OCI-LY3 (cell line): ENCODE results near the gene TBATA.

Experiments used
- H2AFZ ChIP-seq: fragments of 200-600, 300-600 bp; shearing (Covaris generic); 2 replicates; pipeline ENCODE4 v1.6.0; 2014; ENCODE audit warnings: antibody characterized with exemption, low read depth, low read length
- H3K27ac ChIP-seq: fragments of 200-600, 300-600 bp; sonication (generic); 2 replicates; pipeline ENCODE4 v1.5.1; 2014; ENCODE audit warnings: mild to moderate bottlenecking, low read length, moderate library complexity, mixed read lengths
- H3K27me3 ChIP-seq: fragments of 200-600, 300-600 bp; sonication (generic); 2 replicates; pipeline ENCODE4 v1.6.1; 2014; ENCODE audit warnings: low read depth, low read length, mixed read lengths
- H3K36me3 ChIP-seq: fragments of 200-600, 300-600 bp; sonication (generic); replicated peaks from 2 replicates; pipeline ENCODE3; 2014; ENCODE audit warnings: low read depth, low read length, mixed read lengths
- H3K4me1 ChIP-seq: fragments of 300-600, 200-600 bp; sonication (generic); 2 replicates; pipeline ENCODE4 v1.6.1; 2014; ENCODE audit warnings: low read length, mixed read lengths
- H3K4me2 ChIP-seq: fragments of 200-600, 300-600 bp; sonication (generic); 2 replicates; pipeline ENCODE4 v1.6.1; 2014; ENCODE audit warnings: low read length, mixed read lengths
- H3K4me3 ChIP-seq: fragments of 300-600, 200-600 bp; sonication (generic); 2 replicates; pipeline ENCODE4 v1.5.1; 2014; ENCODE audit warnings: antibody characterized with exemption, mild to moderate bottlenecking, low read length, moderate library complexity
- H3K79me2 ChIP-seq: fragments of 300-600, 200-600 bp; shearing (Covaris generic); 2 replicates; pipeline ENCODE4 v1.6.1; 2014; ENCODE audit warnings: mild to moderate bottlenecking, low read length, mixed read lengths
- H3K9ac ChIP-seq: fragments of 300-600, 200-600 bp; shearing (Covaris generic); 2 replicates; pipeline ENCODE4 v1.6.0; 2014; ENCODE audit warnings: mild to moderate bottlenecking, low read length, moderate library complexity
- H3K9me3 ChIP-seq: fragments of 200-600, 300-600 bp; shearing (Covaris generic); 2 replicates; pipeline ENCODE4 v1.6.1; 2014; ENCODE audit warnings: low read length, mixed read lengths; ENCODE audit not compliant: insufficient read depth
- H4K20me1 ChIP-seq: fragments of 200-600, 300-600 bp; sonication (generic); 2 replicates; pipeline ENCODE4 v1.6.1; 2016; ENCODE audit warnings: low read length, mixed read lengths; ENCODE audit not compliant: insufficient read depth
- EZH2phosphoT487 ChIP-seq: fragments of 200-600 bp; shearing (Covaris generic); IDR thresholded peaks from 2 replicates; pipeline ENCODE4 v1.6.1; 2018; ENCODE audit warnings: antibody characterized with exemption, mixed run types, low read depth
- TF ChIP-seq, protein P1 (sequence below): fragments of 200-600, 300-600 bp; sonication (generic); IDR thresholded peaks from 2 replicates; pipeline ENCODE4 v1.5.1; 2014; ENCODE audit warnings: antibody characterized with exemption, low read length, low read depth

TBATA gene

DNA sequence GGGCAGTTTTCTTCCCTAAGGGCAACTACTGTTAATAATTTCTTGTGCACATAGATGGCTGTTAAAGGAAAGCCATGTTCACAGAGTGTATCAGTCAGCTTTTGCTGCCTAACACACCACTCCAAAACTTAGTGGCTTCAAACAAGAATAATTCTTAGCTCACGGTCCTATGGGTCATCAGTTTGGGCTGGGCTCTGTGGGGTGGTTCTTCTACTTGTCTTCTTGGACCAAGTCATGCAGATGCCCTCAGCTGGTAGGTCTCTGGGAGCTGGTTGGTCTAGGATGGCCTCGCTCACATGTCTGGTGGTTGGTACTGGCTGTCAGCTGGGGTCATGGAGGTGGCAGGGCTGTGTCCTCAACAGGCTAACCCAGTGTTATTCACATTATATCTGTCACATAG, 39.6 kb downstream of the TBATA start:
- no peaks in the 10 kb centered on the region for H3K79me2 ChIP-seq
- H3K27me3 ChIP-seq = no peaks in the 10 kb centered on the region
- no peak overlapping the region for H3K4me3 ChIP-seq
- H4K20me1 ChIP-seq = no peaks in the 10 kb centered on the region
- H3K27ac ChIP-seq = no peak overlapping the region
- H3K4me2 ChIP-seq = no peak overlapping the region
- no peaks in the 10 kb centered on the region for H3K36me3 ChIP-seq
- H3K9me3 ChIP-seq = no peaks in the 10 kb centered on the region
- TF ChIP-seq, protein P1, sequence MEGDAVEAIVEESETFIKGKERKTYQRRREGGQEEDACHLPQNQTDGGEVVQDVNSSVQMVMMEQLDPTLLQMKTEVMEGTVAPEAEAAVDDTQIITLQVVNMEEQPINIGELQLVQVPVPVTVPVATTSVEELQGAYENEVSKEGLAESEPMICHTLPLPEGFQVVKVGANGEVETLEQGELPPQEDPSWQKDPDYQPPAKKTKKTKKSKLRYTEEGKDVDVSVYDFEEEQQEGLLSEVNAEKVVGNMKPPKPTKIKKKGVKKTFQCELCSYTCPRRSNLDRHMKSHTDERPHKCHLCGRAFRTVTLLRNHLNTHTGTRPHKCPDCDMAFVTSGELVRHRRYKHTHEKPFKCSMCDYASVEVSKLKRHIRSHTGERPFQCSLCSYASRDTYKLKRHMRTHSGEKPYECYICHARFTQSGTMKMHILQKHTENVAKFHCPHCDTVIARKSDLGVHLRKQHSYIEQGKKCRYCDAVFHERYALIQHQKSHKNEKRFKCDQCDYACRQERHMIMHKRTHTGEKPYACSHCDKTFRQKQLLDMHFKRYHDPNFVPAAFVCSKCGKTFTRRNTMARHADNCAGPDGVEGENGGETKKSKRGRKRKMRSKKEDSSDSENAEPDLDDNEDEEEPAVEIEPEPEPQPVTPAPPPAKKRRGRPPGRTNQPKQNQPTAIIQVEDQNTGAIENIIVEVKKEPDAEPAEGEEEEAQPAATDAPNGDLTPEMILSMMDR = no peak
- no peak for TF ChIP-seq EZH2phosphoT487
- H3K9ac ChIP-seq = no peak overlapping the region
- H3K4me1 ChIP-seq = peaks cover 7% of the 10 kb centered on the region
- no peak overlapping the region for H2AFZ ChIP-seq

DNA sequence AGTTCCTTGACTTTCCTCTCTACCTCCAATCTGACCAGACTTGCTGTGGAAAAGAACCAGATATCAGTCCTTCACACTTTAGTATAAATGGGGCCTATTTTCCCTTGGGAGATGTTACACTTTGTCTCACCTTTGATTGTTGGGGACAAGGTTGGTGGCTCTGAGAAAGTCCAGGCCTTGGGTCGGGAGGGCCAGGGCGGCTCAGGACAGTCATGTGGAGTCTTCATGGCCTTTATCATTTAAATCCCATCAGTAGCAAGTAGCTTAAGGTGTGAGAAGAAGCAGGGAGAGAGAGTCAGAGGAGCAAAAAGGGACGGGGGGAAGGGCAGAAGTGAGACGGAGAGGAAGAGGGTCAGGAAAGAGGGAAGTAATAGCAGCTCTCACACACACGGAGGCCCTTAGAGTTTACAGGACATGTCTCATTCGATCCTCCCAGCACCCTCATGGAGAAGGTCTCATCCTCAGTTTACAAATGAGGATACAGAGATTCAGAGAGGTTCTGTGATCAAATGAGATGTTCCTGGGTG, 40.5 kb downstream of the TBATA start:
- TF ChIP-seq, protein P1 = no peak
- TF ChIP-seq EZH2phosphoT487 = no peak
- H3K4me2 ChIP-seq = no peak overlapping the region
- peaks cover 7% of the 10 kb centered on the region for H3K4me1 ChIP-seq
- no peaks in the 10 kb centered on the region for H3K9me3 ChIP-seq
- no peaks in the 10 kb centered on the region for H3K36me3 ChIP-seq
- H3K27me3 ChIP-seq = no peaks in the 10 kb centered on the region
- H3K4me3 ChIP-seq = no peak overlapping the region
- H3K79me2 ChIP-seq = no peaks in the 10 kb centered on the region
- no peak overlapping the region for H3K27ac ChIP-seq
- no peaks in the 10 kb centered on the region for H4K20me1 ChIP-seq
- H3K9ac ChIP-seq = no peak overlapping the region
- no peak overlapping the region for H2AFZ ChIP-seq

DNA sequence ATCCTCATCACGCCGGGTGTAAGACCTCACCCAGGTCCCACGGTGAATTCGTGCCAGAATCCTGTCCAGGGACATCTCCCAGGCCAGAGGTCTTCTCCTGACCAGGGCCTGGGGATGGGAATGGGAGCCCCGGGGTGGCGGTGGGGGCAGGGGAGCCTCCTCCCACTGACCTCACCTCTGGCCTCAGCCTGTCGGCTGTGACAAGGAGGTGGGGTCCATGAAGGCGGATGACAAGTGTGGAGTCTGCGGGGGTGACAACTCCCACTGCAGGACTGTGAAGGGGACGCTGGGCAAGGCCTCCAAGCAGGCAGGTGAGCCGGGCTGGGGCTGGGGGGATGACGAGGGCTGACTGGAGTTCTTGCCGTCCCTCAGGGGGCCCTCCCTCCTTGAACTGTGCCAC, 41.3 kb downstream of the TBATA start:
- TF ChIP-seq, protein P1 = no peak
- no peak for TF ChIP-seq EZH2phosphoT487
- Histone ChIP-seq H3K27me3 (no peaks in the 10 kb centered on the region), H3K4me2 (no peak overlapping the region), H3K36me3 (no peaks in the 10 kb centered on the region), H3K79me2 (no peaks in the 10 kb centered on the region), H3K4me3 (no peak overlapping the region), H2AFZ (no peak overlapping the region), H3K9ac (no peak overlapping the region), H3K9me3 (no peaks in the 10 kb centered on the region), H4K20me1 (no peaks in the 10 kb centered on the region), H3K27ac (no peak overlapping the region), H3K4me1 (peaks cover 7% of the 10 kb centered on the region)

DNA sequence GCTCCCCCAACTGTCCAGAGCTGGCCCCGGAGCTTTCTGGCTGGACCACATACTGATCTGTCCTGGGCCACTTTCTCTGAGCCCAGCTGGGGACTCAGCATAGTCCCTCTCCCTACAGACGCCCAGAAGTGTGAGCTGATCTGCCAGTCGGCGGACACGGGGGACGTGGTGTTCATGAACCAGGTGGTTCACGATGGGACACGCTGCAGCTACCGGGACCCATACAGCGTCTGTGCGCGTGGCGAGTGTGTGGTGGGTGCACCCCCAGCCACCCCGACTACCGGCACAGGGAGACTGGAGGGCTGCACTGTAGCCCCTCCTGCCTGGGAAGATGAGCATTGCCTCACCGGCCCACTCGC, 41.8 kb downstream of the TBATA start:
- H3K27me3 ChIP-seq = no peaks in the 10 kb centered on the region
- H3K4me1 ChIP-seq = peaks cover 7% of the 10 kb centered on the region
- H3K27ac ChIP-seq = no peak overlapping the region
- no peaks in the 10 kb centered on the region for H3K36me3 ChIP-seq
- TF ChIP-seq, protein P1 = no peak
- no peak for TF ChIP-seq EZH2phosphoT487
- H3K9me3 ChIP-seq = no peaks in the 10 kb centered on the region
- no peak overlapping the region for H2AFZ ChIP-seq
- no peak overlapping the region for H3K4me3 ChIP-seq
- no peaks in the 10 kb centered on the region for H4K20me1 ChIP-seq
- H3K79me2 ChIP-seq = no peaks in the 10 kb centered on the region
- no peak overlapping the region for H3K4me2 ChIP-seq
- H3K9ac ChIP-seq = no peak overlapping the region
